CD14-positive monocyte (primary cell): ENCODE results near the gene SERTM1. TPM values are rescaled to one million over a fixed set of nuclear protein-coding genes. Genes with fewer than 3 reads are reported as not detected.

Experiments used
- DNase-seq, 3 donors: peaks; one replicate each; pipeline ENCODE4 v3.0.0-alpha.2; 2011 to 2022
- H2AFZ ChIP-seq: 2 replicates; pipeline ENCODE4 v1.6.0; 2012; ENCODE audit warnings: mild to moderate bottlenecking, low read depth, low read length, inconsistent platforms; ENCODE audit not compliant: insufficient read depth, poor library complexity, severe bottlenecking
- H3K27ac ChIP-seq, 2 donors: 1 replicate in 1 of 2; 2 replicates in 1 of 2; pipeline ENCODE4 v1.5.1; 2012 to 2013; ENCODE audit warnings: low read length in 2 of 2, control low read depth in 1 of 2, inconsistent platforms in 1 of 2, low read depth in 1 of 2, mild to moderate bottlenecking in 1 of 2
- H3K27me3 ChIP-seq, 2 donors: one replicate each; pipeline versions ENCODE4 v1.6.0 to v1.6.1; 2011 to 2013; ENCODE audit warnings: low read length in 2 of 2; ENCODE audit not compliant: control insufficient read depth in 2 of 2, insufficient read depth in 2 of 2
- H3K36me3 ChIP-seq, 2 donors: replicated peaks in 1 of 2; 1 replicate in 1 of 2; 2 replicates in 1 of 2; pipeline versions ENCODE4 v1.5.1 to v1.6.1; 2012 to 2013; ENCODE audit warnings: low read length in 2 of 2, control low read depth in 1 of 2, inconsistent platforms in 1 of 2, mild to moderate bottlenecking in 1 of 2; ENCODE audit not compliant: insufficient read depth in 2 of 2, control insufficient read depth in 1 of 2
- H3K4me1 ChIP-seq, 2 donors: 1 replicate in 1 of 2; 2 replicates in 1 of 2; pipeline versions ENCODE4 v1.5.1 to v1.6.1; 2012 to 2013; ENCODE audit warnings: low read length in 2 of 2, control low read depth in 1 of 2, inconsistent platforms in 1 of 2, mild to moderate bottlenecking in 1 of 2, moderate library complexity in 1 of 2; ENCODE audit not compliant: insufficient read depth in 2 of 2, control insufficient read depth in 1 of 2
- H3K4me2 ChIP-seq: replicated peaks from 2 replicates; pipeline ENCODE3; 2012; ENCODE audit warnings: low read length, moderate library complexity, mild to moderate bottlenecking; ENCODE audit not compliant: poor library complexity, severe bottlenecking; ENCODE audit errors: extremely low read depth
- H3K4me3 ChIP-seq, 3 experiments: fragments of 200-600 bp in 1 of 3; sonication (generic) in 1 of 3; replicated peaks in 1 of 3; 1 replicate in 2 of 3; 2 replicates in 1 of 3; pipeline ENCODE4 v1.5.1; 2011 to 2013; ENCODE audit warnings: low read length in 3 of 3, mild to moderate bottlenecking in 3 of 3, control low read depth in 2 of 3, low read depth in 2 of 3, inconsistent platforms in 1 of 3, moderate library complexity in 1 of 3
- H3K79me2 ChIP-seq: 2 replicates; pipeline ENCODE4 v1.6.0; 2012; ENCODE audit warnings: mild to moderate bottlenecking, control low read depth, inconsistent platforms, low read length, moderate library complexity; ENCODE audit not compliant: insufficient read depth
- H3K9ac ChIP-seq: 2 replicates; pipeline ENCODE4 v1.6.0; 2017; ENCODE audit warnings: low read length, mild to moderate bottlenecking; ENCODE audit not compliant: insufficient read depth, poor library complexity, severe bottlenecking
- H3K9me3 ChIP-seq, 2 donors: replicated peaks in 1 of 2; 1 replicate in 1 of 2; 2 replicates in 1 of 2; pipeline versions ENCODE4 v1.5.1 to v1.6.1; 2012 to 2013; ENCODE audit warnings: low read length in 2 of 2, control low read depth in 1 of 2; ENCODE audit not compliant: control insufficient read depth in 1 of 2, insufficient read depth in 1 of 2
- H4K20me1 ChIP-seq: 2 replicates; pipeline ENCODE4 v1.6.0; 2012; ENCODE audit warnings: mild to moderate bottlenecking, low read length, control low read depth, moderate library complexity; ENCODE audit not compliant: insufficient read depth
- H3K27ac Mint-ChIP-seq, 7 donors: one replicate each; pipeline ENCODE4 v1.8.0; 2020; ENCODE audit warnings: mild to moderate bottlenecking in 7 of 7, mixed read lengths in 7 of 7, moderate library complexity in 6 of 7, inconsistent platforms in 2 of 7
- H3K27me3 Mint-ChIP-seq, 3 donors: one replicate each; pipeline ENCODE4 v1.8.0; 2021 to 2022; ENCODE audit warnings: low read depth in 3 of 3, mild to moderate bottlenecking in 3 of 3, mixed read lengths in 3 of 3, moderate library complexity in 3 of 3, inconsistent platforms in 1 of 3
- H3K36me3 Mint-ChIP-seq, 2 donors: one replicate each; pipeline ENCODE4 v1.8.0; 2020; ENCODE audit warnings: mixed read lengths in 2 of 2, inconsistent platforms in 1 of 2, mild to moderate bottlenecking in 1 of 2
- H3K4me1 Mint-ChIP-seq: one replicate; pipeline ENCODE4 v1.8.0; 2020; ENCODE audit warnings: mild to moderate bottlenecking, mixed read lengths
- H3K4me3 Mint-ChIP-seq, 2 donors: one replicate each; pipeline ENCODE4 v1.8.0; 2020; ENCODE audit warnings: mild to moderate bottlenecking in 2 of 2, mixed read lengths in 2 of 2, moderate library complexity in 1 of 2
- H3K9me3 Mint-ChIP-seq, 7 donors: one replicate each; pipeline ENCODE4 v1.8.0; 2020 to 2022; ENCODE audit warnings: mixed read lengths in 7 of 7, mild to moderate bottlenecking in 6 of 7, moderate library complexity in 6 of 7, inconsistent platforms in 2 of 7
- WGBS: methylation state at CpG from one replicate; pipeline ENCODE4 v1.1.5; 2013; ENCODE audit warnings: missing lambda C conversion rate; ENCODE audit not compliant: insufficient coverage; 5-methylcytosine and 5-hydroxymethylcytosine counted together
- intact Hi-C, 2 donors: fragments of 100-400 bp; cut with micrococcal nuclease; formaldehyde crosslinking; loops; one replicate each; pipeline versions ENCODE4 v1.15.0 to v1.15.1; 2023
- polyA plus RNA-seq, 3 donors: library from polyadenylated mRNA; depleted of rRNA in 1 of 3; unstranded in 2 of 3; stranded (reverse) in 1 of 3; fragments of 300-500 nt in 2 of 3; fragments of >200 nt in 1 of 3; fragmentation: Illumina TruSeq in 2 of 3; gene quantifications; 1 replicate in 2 of 3; 2 replicates in 1 of 3; pipeline ENCODE4 v1.2.3, GENCODE V29; 2012 to 2021
- TF ChIP-seq, protein P1 (sequence below): fragments of 200-600 bp; IDR thresholded peaks from one replicate; pipeline ENCODE4 v1.8.0; 2022; ENCODE audit warnings: antibody characterized with exemption, mild to moderate bottlenecking

Gene SERTM1
- polyA plus RNA-seq, 3 donors: not detected

DNA sequence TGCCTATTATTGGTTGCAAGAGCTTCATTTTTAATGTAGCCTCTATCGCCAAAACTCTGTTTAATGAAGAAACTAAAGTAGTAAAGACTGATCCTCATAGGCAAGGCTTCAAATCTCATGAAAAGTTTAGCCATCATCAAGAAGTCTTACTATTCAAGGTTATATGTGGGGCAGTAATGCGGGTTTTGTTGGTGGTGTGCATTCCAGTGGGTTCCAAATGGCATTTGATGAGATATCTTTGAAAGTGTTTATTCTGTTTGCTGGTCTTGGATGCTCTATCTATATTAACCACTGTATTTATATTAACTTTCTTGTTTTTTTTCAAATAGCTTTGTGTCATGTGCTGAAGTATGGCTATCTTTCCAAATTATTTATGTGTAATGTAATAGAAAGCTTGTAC, 72.2 kb downstream of the SERTM1 start:
- intact Hi-C loops: no loop called here
- H3K4me1 ChIP-seq: no peaks in the 10 kb centered on the region
- Mint-ChIP-seq H3K27ac (no peak overlapping the region), H3K4me1 (no peaks in the 10 kb centered on the region), H3K9me3 (peaks cover 0 to 7% (median 4%) of the 10 kb centered on the region in 7 donors), H3K27me3 (no peaks in the 10 kb centered on the region), H3K4me3 (no peak overlapping the region), H3K36me3 (no peaks in the 10 kb centered on the region)
- H3K9me3 ChIP-seq: no peaks in the 10 kb centered on the region
- H2AFZ ChIP-seq: no peak overlapping the region
- H3K9ac ChIP-seq: no peak overlapping the region
- no peak overlapping the region for H3K27ac ChIP-seq
- H3K27me3 ChIP-seq: no peaks in the 10 kb centered on the region
- H3K36me3 ChIP-seq: no peaks in the 10 kb centered on the region
- TF ChIP-seq, protein P1, sequence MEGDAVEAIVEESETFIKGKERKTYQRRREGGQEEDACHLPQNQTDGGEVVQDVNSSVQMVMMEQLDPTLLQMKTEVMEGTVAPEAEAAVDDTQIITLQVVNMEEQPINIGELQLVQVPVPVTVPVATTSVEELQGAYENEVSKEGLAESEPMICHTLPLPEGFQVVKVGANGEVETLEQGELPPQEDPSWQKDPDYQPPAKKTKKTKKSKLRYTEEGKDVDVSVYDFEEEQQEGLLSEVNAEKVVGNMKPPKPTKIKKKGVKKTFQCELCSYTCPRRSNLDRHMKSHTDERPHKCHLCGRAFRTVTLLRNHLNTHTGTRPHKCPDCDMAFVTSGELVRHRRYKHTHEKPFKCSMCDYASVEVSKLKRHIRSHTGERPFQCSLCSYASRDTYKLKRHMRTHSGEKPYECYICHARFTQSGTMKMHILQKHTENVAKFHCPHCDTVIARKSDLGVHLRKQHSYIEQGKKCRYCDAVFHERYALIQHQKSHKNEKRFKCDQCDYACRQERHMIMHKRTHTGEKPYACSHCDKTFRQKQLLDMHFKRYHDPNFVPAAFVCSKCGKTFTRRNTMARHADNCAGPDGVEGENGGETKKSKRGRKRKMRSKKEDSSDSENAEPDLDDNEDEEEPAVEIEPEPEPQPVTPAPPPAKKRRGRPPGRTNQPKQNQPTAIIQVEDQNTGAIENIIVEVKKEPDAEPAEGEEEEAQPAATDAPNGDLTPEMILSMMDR: no peak
- WGBS: no CpG with 5 or more reads among the region's 2 CpGs
- no peak overlapping the region for H3K4me2 ChIP-seq
- no peaks in the 10 kb centered on the region for H4K20me1 ChIP-seq
- H3K79me2 ChIP-seq: no peaks in the 10 kb centered on the region
- no peak for DNase-seq
- H3K4me3 ChIP-seq: no peak overlapping the region

Other genes with a start within 250 kb of the SERTM1 start
- gene CCNA1, start 241.5 kb upstream of the SERTM1 start, polyA plus RNA-seq: under 1 TPM in 1 of 3 donors, not detected in 2; 0.11 TPM
- gene RFXAP, start 145.2 kb downstream of the SERTM1 start, polyA plus RNA-seq: 1 to 10 TPM; 1.1 to 3.3 (median 1.8) TPM
- not detected for gene SMAD9, start 246.2 kb downstream of the SERTM1 start, polyA plus RNA-seq